K562 (cell line): ENCODE data around the gene ZNF440. TPM values are rescaled to one million over a fixed set of nuclear protein-coding genes. Genes with fewer than 3 reads are reported as not detected.
A peak's percentile ranks its signal among the peaks of the same experiment; 100 is the strongest.

Experiments used
- E2F6 ChIP-seq, 2 experiments: IDR thresholded peaks; 2 replicates each; pipeline ENCODE4 v1.6.1; 2011; ENCODE audit warnings: borderline replicate concordance in 1 of 2, control low read depth in 1 of 2, low read depth in 1 of 2, low read length in 1 of 2, mild to moderate bottlenecking in 1 of 2, mixed read lengths in 1 of 2, moderate library complexity in 1 of 2; ENCODE audit not compliant: insufficient read depth in 1 of 2, insufficient read length in 1 of 2, poor library complexity in 1 of 2, severe bottlenecking in 1 of 2; ENCODE audit errors: extremely low read depth in 1 of 2
- FOXK2 ChIP-seq, 2 experiments: fragments of 450-650 bp; IDR thresholded peaks in 1 of 2; conservative IDR thresholded peaks in 1 of 2; 2 replicates each; pipeline ENCODE4 v1.6.1; 2016; ENCODE audit warnings: low read depth in 2 of 2, mild to moderate bottlenecking in 1 of 2
- L3MBTL2 ChIP-seq: fragments of 450-650 bp; IDR thresholded peaks from 2 replicates; pipeline ENCODE4 v1.6.1; 2016; ENCODE audit warnings: mild to moderate bottlenecking, moderate library complexity
- MAFG ChIP-seq: fragments of 450-650 bp; conservative IDR thresholded peaks from 2 replicates; pipeline ENCODE4 v1.6.1; 2016; ENCODE audit warnings: missing genetic modification characterization, missing compliant biosample characterization
- PRDM10 ChIP-seq: fragments of 450-650 bp; IDR thresholded peaks from 2 replicates; pipeline ENCODE4 v1.6.1; 2018; ENCODE audit not compliant: partially characterized antibody
- RBM15 ChIP-seq: fragments of 200-400 bp; formaldehyde crosslinking; IDR thresholded peaks from 2 replicates; pipeline ENCODE4 v1.6.1; 2018; ENCODE audit warnings: mild to moderate bottlenecking, low read length, moderate library complexity; ENCODE audit not compliant: insufficient read depth
- SNIP1 ChIP-seq: fragments of 450-650 bp; IDR thresholded peaks from 2 replicates; pipeline ENCODE4 v1.7.1; 2017; ENCODE audit warnings: low read depth, mild to moderate bottlenecking
- SP1 ChIP-seq: sonication (generic); formaldehyde crosslinking; IDR thresholded peaks from 2 replicates; pipeline ENCODE4 v1.8.1; 2022; ENCODE audit warnings: mild to moderate bottlenecking, missing genetic modification reagents
- ZBTB40 ChIP-seq, 2 experiments: fragments of 450-650 bp in 1 of 2; sonication (generic) in 1 of 2; formaldehyde crosslinking in 1 of 2; IDR thresholded peaks; 2 replicates each; pipeline versions ENCODE4 v1.7.1 to v1.9.0; 2016 to 2022; ENCODE audit warnings: inconsistent platforms in 1 of 2, mild to moderate bottlenecking in 1 of 2, missing genetic modification reagents in 1 of 2
- ZNF655 ChIP-seq: fragments of 250-450 bp; sonication (Bioruptor Pico); IDR thresholded peaks from 2 replicates; pipeline ENCODE4 v1.5.0; 2021
- polyA plus RNA-seq, 8 experiments: library from polyadenylated mRNA; depleted of rRNA in 4 of 8; stranded (reverse) in 5 of 8; unstranded in 3 of 8; fragments of >200 nt; fragmentation: Nextera tagmentation in 2 of 8; fragmentation: Illumina TruSeq in 1 of 8; extraction: Ambion mirVana in 2 of 8; extraction: Trizol in 1 of 8; gene quantifications; 2 replicates each; pipeline versions ENCODE4 v1.2.1 to v1.2.3, GENCODE V29; 2011 to 2014; ENCODE audit warnings: inconsistent platforms in 1 of 8, missing spikeins in 1 of 8
- total RNA-seq, 7 experiments: library from RNA; depleted of rRNA in 6 of 7; stranded (reverse); fragments of >200 nt in 6 of 7; fragmentation: Illumina TruSeq in 2 of 7; extraction: Trizol in 2 of 7; gene quantifications; 2 replicates each; pipeline versions ENCODE4 v1.2.1 to v1.2.3, GENCODE V29; 2011 to 2021; ENCODE audit warnings: low replicate concordance in 1 of 7

The ZNF440 gene
- total and polyA plus RNA-seq, 9 of the 15 experiments (the other 6 are each of a cell fraction or from before 2014, with no cell fraction given), result 5.9 to 32.6 (median 13.4) TPM

- TF ChIP-seq ZNF655 (CRISPR knock-in tag), result no peak
- no peak for TF ChIP-seq FOXK2 (conservative IDR thresholded peaks at IDR 0.05 in 1 of 2, IDR thresholded peaks at IDR 0.05 in 1 of 2; ENCODE audit: low read depth in 2 of 2)
- no peak for TF ChIP-seq RBM15
- TF ChIP-seq PRDM10, result peak; percentile 75
- no peak for TF ChIP-seq MAFG (tag)
- TF ChIP-seq ZBTB40 (IDR thresholded peaks at IDR 0.05), result 0 out of 2 replicates have a peak, but pooled peaks have one; percentile 28
- TF ChIP-seq ZBTB40 (CRISPR knock-in tag; IDR thresholded peaks at IDR 0.05), result no peak
- TF ChIP-seq SP1 (CRISPR knock-in tag), result peak; percentile 96
- TF ChIP-seq L3MBTL2, result no peak; the same call in 1 of the 2 replicates
- TF ChIP-seq SNIP1, result no peak
- TF ChIP-seq E2F6 (IDR thresholded peaks at IDR 0.05; ENCODE audit: borderline replicate concordance in 1 of 2, extremely low read depth in 1 of 2, insufficient read depth in 1 of 2, insufficient read length in 1 of 2, low read depth in 1 of 2, low read length in 1 of 2, poor library complexity in 1 of 2, severe bottlenecking in 1 of 2), result peak; percentile 22 to 46
These were observed at the start of gene ZNF440 (continued) for GRCh38 chr19:11814029-11814699.
